ENCODE measurements around the gene ZNF500.

Gene ZNF500

GRCh38 chr16:4765511-4766474, 1.2 kb downstream of the ZNF500 start:
- no peak for TF ChIP-seq REST (IDR thresholded peaks at IDR 0.05; ENCODE audit: low read depth)
- no peak for TF ChIP-seq TCF12 (IDR thresholded peaks at IDR 0.05; ENCODE audit: low read depth)

- TF ChIP-seq REST (IDR thresholded peaks at IDR 0.05; ENCODE audit: low read depth), result no peak
- TF ChIP-seq YY1 (IDR thresholded peaks at IDR 0.05; ENCODE audit: low read depth), result no peak
- TF ChIP-seq ZBTB7A (IDR thresholded peaks at IDR 0.05; ENCODE audit: low read depth), result no peak
- no peak for TF ChIP-seq CEBPB (IDR thresholded peaks at IDR 0.05)
- no peak for TF ChIP-seq MAX (IDR thresholded peaks at IDR 0.05)
- TF ChIP-seq TAF1 (IDR thresholded peaks at IDR 0.05; ENCODE audit: low read depth), result no peak
- TF ChIP-seq CREB1 (IDR thresholded peaks at IDR 0.05; ENCODE audit: low read depth), result no peak
- no peak for TF ChIP-seq USF1 (IDR thresholded peaks at IDR 0.05)
- no peak for TF ChIP-seq TEAD4 (IDR thresholded peaks at IDR 0.05)
These were observed 3.2 kb downstream of the ZNF500 start for GRCh38 chr16:4763791-4764190.

GRCh38 chr16:4762205-4762604, 4.8 kb downstream of the ZNF500 start:
- TF ChIP-seq CEBPB (IDR thresholded peaks at IDR 0.05), result no peak
- no peak for TF ChIP-seq REST (IDR thresholded peaks at IDR 0.05; ENCODE audit: low read depth)
- no peak for TF ChIP-seq TCF12 (IDR thresholded peaks at IDR 0.05; ENCODE audit: low read depth)
- TF ChIP-seq TEAD4 (IDR thresholded peaks at IDR 0.05), result no peak
- TF ChIP-seq ZBTB7A (IDR thresholded peaks at IDR 0.05; ENCODE audit: low read depth), result no peak
- no peak for TF ChIP-seq EGR1 (IDR thresholded peaks at IDR 0.05)
- TF ChIP-seq MAX (IDR thresholded peaks at IDR 0.05), result no peak
- no peak for TF ChIP-seq FOXM1 (IDR thresholded peaks at IDR 0.05; ENCODE audit: borderline replicate concordance, low read depth)
- TF ChIP-seq TAF1 (IDR thresholded peaks at IDR 0.05; ENCODE audit: low read depth), result no peak
- no peak for TF ChIP-seq CREB1 (IDR thresholded peaks at IDR 0.05; ENCODE audit: low read depth)
- TF ChIP-seq NFIC (IDR thresholded peaks at IDR 0.05), result no peak
- TF ChIP-seq USF1 (IDR thresholded peaks at IDR 0.05), result no peak
- TF ChIP-seq YY1 (IDR thresholded peaks at IDR 0.05; ENCODE audit: low read depth), result no peak
- TF ChIP-seq RAD21 (IDR thresholded peaks at IDR 0.05; ENCODE audit: low read depth), result no peak

GRCh38 chr16:4760221-4760910, 6.6 kb downstream of the ZNF500 start:
- no peak for TF ChIP-seq TCF12 (IDR thresholded peaks at IDR 0.05; ENCODE audit: low read depth)
- no peak for TF ChIP-seq CEBPB (IDR thresholded peaks at IDR 0.05)
- TF ChIP-seq NFIC (IDR thresholded peaks at IDR 0.05), result no peak
- no peak for TF ChIP-seq CREB1 (IDR thresholded peaks at IDR 0.05; ENCODE audit: low read depth)
- TF ChIP-seq EP300 (IDR thresholded peaks at IDR 0.05; ENCODE audit: borderline replicate concordance), result no peak
- TF ChIP-seq USF1 (IDR thresholded peaks at IDR 0.05), result no peak
- TF ChIP-seq RAD21 (IDR thresholded peaks at IDR 0.05; ENCODE audit: low read depth), result no peak
- no peak for TF ChIP-seq YY1 (IDR thresholded peaks at IDR 0.05; ENCODE audit: low read depth)
- no peak for TF ChIP-seq TAF1 (IDR thresholded peaks at IDR 0.05; ENCODE audit: low read depth)
- no peak for TF ChIP-seq EGR1 (IDR thresholded peaks at IDR 0.05)
- no peak for TF ChIP-seq TEAD4 (IDR thresholded peaks at IDR 0.05)
- TF ChIP-seq FOXM1 (IDR thresholded peaks at IDR 0.05; ENCODE audit: borderline replicate concordance, low read depth), result no peak
- no peak for TF ChIP-seq REST (IDR thresholded peaks at IDR 0.05; ENCODE audit: low read depth)
- no peak for TF ChIP-seq ZBTB7A (IDR thresholded peaks at IDR 0.05; ENCODE audit: low read depth)
- TF ChIP-seq MAX (IDR thresholded peaks at IDR 0.05), result no peak

Measured in Ishikawa (cell line).